GM12878 (cell line): ENCODE data around the gene NINJ1. TPM values are rescaled to one million over a fixed set of nuclear protein-coding genes. Genes with fewer than 3 reads are reported as not detected.

Experiments
- ATAC-seq: fragments of 200-7000 bp; cut with Tn5 transposase; 3 replicates; pipeline ENCODE4 v1.9.1; 2020; ENCODE audit warnings: mild to moderate bottlenecking, moderate library complexity
- BruUV-seq: library from RNA; stranded (reverse); fragments of 400-500 nt; replicated peaks from 2 replicates; lab custom pipeline; 2021; lab: Mats Ljungman, UMichigan
- CTCF ChIA-PET: fragments of 300-600 bp; sonication (Branson Sonifier 250); formaldehyde crosslinking; extraction: SDS; loops from one replicate; lab custom pipeline; 2021; ENCODE audit warnings: inconsistent platforms; lab: Yijun Ruan, JAX
- POLR2A ChIA-PET: fragments of 350-600 bp; formaldehyde crosslinking; extraction: SDS; loops from one replicate; lab custom pipeline; 2021; ENCODE audit warnings: inconsistent platforms; lab: Charles Lee
- RAD21 ChIA-PET: fragments of 300-600 bp; sonication (Branson Sonifier 250); formaldehyde crosslinking; loops from one replicate; lab custom pipeline; 2023; ENCODE audit warnings: antibody characterized with exemption; ENCODE audit not compliant: unreplicated experiment; lab: Charles Lee
- SMC1A ChIA-PET: fragments of 300-600 bp; sonication (Branson Sonifier 250); formaldehyde crosslinking; loops from one replicate; lab custom pipeline; 2023; ENCODE audit not compliant: unreplicated experiment, uncharacterized antibody; lab: Charles Lee
- DNase-seq: peaks from one replicate; pipeline ENCODE4 v3.0.0-alpha.2; 2011; ENCODE audit warnings: low read depth, low spot score
- FAIRE-seq: peaks from 3 replicates; lab custom pipeline; 2011; peaks lifted over from hg19 to GRCh38; lab: Jason Lieb, UNC
- H2AFZ ChIP-seq: 2 replicates; pipeline ENCODE4 v1.6.0; 2011; ENCODE audit warnings: low read depth, low read length, control low read depth; ENCODE audit not compliant: control insufficient read depth
- H3K27ac ChIP-seq: 2 replicates; pipeline ENCODE4 v1.5.1; 2011; ENCODE audit warnings: control low read depth; ENCODE audit not compliant: control insufficient read depth, insufficient read depth
- H3K27me3 ChIP-seq, 2 experiments: replicated peaks in 1 of 2; 2 replicates each; pipeline versions ENCODE4 v1.6.0 to v1.6.1; 2011; ENCODE audit warnings: low read length in 1 of 2; ENCODE audit not compliant: control insufficient read depth in 2 of 2, insufficient read depth in 2 of 2
- H3K36me3 ChIP-seq, 2 experiments: 2 replicates each; pipeline ENCODE4 v1.5.1; 2011; ENCODE audit warnings: low read length in 1 of 2; ENCODE audit not compliant: control insufficient read depth in 2 of 2, insufficient read depth in 2 of 2
- H3K4me1 ChIP-seq: 2 replicates; pipeline ENCODE4 v1.6.1; 2011; ENCODE audit warnings: mild to moderate bottlenecking, low read length, moderate library complexity, mixed read lengths; ENCODE audit not compliant: control insufficient read depth, insufficient read depth
- H3K4me2 ChIP-seq: 2 replicates; pipeline ENCODE4 v1.6.0; 2011; ENCODE audit warnings: control low read depth; ENCODE audit not compliant: control insufficient read depth, insufficient read depth
- H3K4me3 ChIP-seq: fragments of 200-600 bp; sonication (generic); 2 replicates; pipeline ENCODE4 v1.5.1; 2016
- H3K79me2 ChIP-seq: 2 replicates; pipeline ENCODE4 v1.6.0; 2011; ENCODE audit warnings: low read length; ENCODE audit not compliant: control insufficient read depth, insufficient read depth
- H3K9ac ChIP-seq: 2 replicates; pipeline ENCODE4 v1.8.0; 2011; ENCODE audit warnings: low read length, control low read depth, mixed read lengths; ENCODE audit not compliant: control insufficient read depth, insufficient read depth
- H3K9me3 ChIP-seq: replicated peaks from 3 replicates; pipeline ENCODE4 v1.5.1; 2011; ENCODE audit warnings: mild to moderate bottlenecking, low read length; ENCODE audit not compliant: control insufficient read depth, insufficient read depth
- H4K20me1 ChIP-seq: 2 replicates; pipeline ENCODE4 v1.6.0; 2011; ENCODE audit not compliant: control insufficient read depth, insufficient read depth
- CBX3 ChIP-seq: fragments of 200-600 bp; sonication (generic); IDR thresholded peaks from 2 replicates; pipeline ENCODE4 v1.6.1; 2016; ENCODE audit warnings: low read depth, borderline replicate concordance
- CUX1 ChIP-seq: IDR thresholded peaks from 2 replicates; pipeline ENCODE4 v1.6.1; 2012; ENCODE audit warnings: improper control_type of control experiment, low read depth, low read length; ENCODE audit not compliant: insufficient replicate concordance
- MTA2 ChIP-seq: fragments of 450-650 bp; IDR thresholded peaks from 2 replicates; pipeline ENCODE4 v1.6.1; 2016; ENCODE audit warnings: low read depth, mild to moderate bottlenecking, moderate library complexity
- NRF1 ChIP-seq: conservative IDR thresholded peaks from 2 replicates; pipeline ENCODE4 v1.6.1; 2011; ENCODE audit warnings: mild to moderate bottlenecking, low read depth, low read length, improper control_type of control experiment
- WGBS: methylation state at CpG from one replicate; pipeline ENCODE4 v1.1.6; 2016; ENCODE audit warnings: low lambda C conversion rate; ENCODE audit not compliant: insufficient replicate concordance, insufficient coverage; ENCODE audit errors: missing lambda C conversion rate; 5-methylcytosine and 5-hydroxymethylcytosine counted together
- in situ Hi-C: fragments of 300-500 bp; cut with MboI; formaldehyde crosslinking; loops from 9 replicates; pipeline ENCODE4 v1.14.3; 2018; ENCODE audit warnings: mixed read lengths
- intact Hi-C: fragments of 100-400 bp; cut with micrococcal nuclease; formaldehyde crosslinking; loops from one replicate; pipeline ENCODE4 v1.14.2; 2022; ENCODE audit not compliant: unreplicated experiment
- polyA plus RNA-seq, 11 experiments: library from polyadenylated mRNA; depleted of rRNA in 4 of 11; unstranded in 6 of 11; stranded (reverse) in 5 of 11; fragments of >200 nt; fragmentation: Nextera tagmentation in 4 of 11; fragmentation: Illumina TruSeq in 1 of 11; extraction: Ambion mirVana in 4 of 11; extraction: Trizol in 1 of 11; gene quantifications; 1 replicate in 1 of 11; 2 replicates in 10 of 11; pipeline versions ENCODE4 v1.2.1 to v1.2.3, GENCODE V29; 2011 to 2016; ENCODE audit warnings: inconsistent platforms in 2 of 11, missing spikeins in 2 of 11, low read depth in 1 of 11
- total RNA-seq, 4 experiments: library from RNA; depleted of rRNA in 3 of 4; stranded (reverse); fragments of >200 nt in 3 of 4; fragmentation: Illumina TruSeq in 1 of 4; extraction: Trizol in 1 of 4; gene quantifications; 2 replicates each; pipeline versions ENCODE4 v1.2.1 to v1.2.3, GENCODE V29; 2013 to 2021

The NINJ1 gene
- total and polyA plus RNA-seq, 10 of the 15 experiments (the other 5 are each of a cell fraction or from before 2014, with no cell fraction given): 0.64 to 33.5 (median 17.1) TPM

- ChIA-PET CTCF (no interaction called here), SMC1A (no interaction called here), POLR2A (interaction anchor here (1.3 kb wide), 1 partner anchor 9 kb away, joined by 8 read pairs; no protein-coding TSS in a partner anchor), RAD21 (no interaction called here)
- in situ Hi-C loops: no loop called here
- H3K4me3 ChIP-seq: no peak overlapping the region
- peaks cover 13 to 21% of the 10 kb centered on the region in 2 experiments for H3K36me3 ChIP-seq
- no peaks in the 10 kb centered on the region for H4K20me1 ChIP-seq
- H3K4me1 ChIP-seq: peaks cover 3% of the 10 kb centered on the region; the same call in 1 of the 2 replicates
- FAIRE-seq (no peak), ATAC-seq (no peak), DNase-seq (no peak)
- H3K9ac ChIP-seq: no peak overlapping the region
- intact Hi-C loops: no loop called here
- 85% methylated on average over 16 of the region's 18 CpGs for WGBS
- H2AFZ ChIP-seq: no peak overlapping the region
- H3K27ac ChIP-seq: no peak overlapping the region
- no peak for TF ChIP-seq CBX3
- TF ChIP-seq NRF1: no peak
- TF ChIP-seq MTA2: no peak
- TF ChIP-seq CUX1: no peak
- H3K4me2 ChIP-seq: no peak overlapping the region
- no peaks in the 10 kb centered on the region for H3K79me2 ChIP-seq
- no TSS peak for BruUV-seq
- H3K27me3 ChIP-seq: no peaks in the 10 kb centered on the region
- peaks cover 1% of the 10 kb centered on the region; the same call in 2 of the 3 replicates for H3K9me3 ChIP-seq
Observed at GRCh38 chr9:93082841-93083411, 51.1 kb downstream of the NINJ1 start.
